MCF 10A (cell line): ENCODE measurements around the gene ADGRD1. TPM values are rescaled to one million over a fixed set of nuclear protein-coding genes. Genes with fewer than 3 reads are reported as not detected.

Experiments used
- BruUV-seq: library from RNA; stranded (reverse); fragments of 400-500 nt; replicated peaks from 2 replicates; lab custom pipeline; 2021; lab: Mats Ljungman, UMichigan
- CTCF ChIA-PET: fragments of 300-600 bp; sonication (Branson Sonifier 250); formaldehyde crosslinking; extraction: SDS; loops from one replicate; lab custom pipeline; 2021; ENCODE audit warnings: antibody characterized with exemption, inconsistent platforms; lab: Yijun Ruan, JAX
- POLR2A ChIA-PET: fragments of 300-600, 350-650 bp; sonication (Branson Sonifier 250); formaldehyde crosslinking; extraction: SDS; loops from one replicate; lab custom pipeline; 2020; ENCODE audit warnings: antibody characterized with exemption, inconsistent platforms; lab: Yijun Ruan, JAX
- DNase-seq: peaks from one replicate; pipeline ENCODE4 v3.0.0-alpha.2; 2018; ENCODE audit not compliant: unreplicated experiment
- H3K27ac Mint-ChIP-seq: one replicate; pipeline ENCODE4 v1.8.0; 2022; ENCODE audit warnings: mild to moderate bottlenecking, low read depth, mixed read lengths; ENCODE audit not compliant: unreplicated experiment
- H3K27me3 Mint-ChIP-seq: one replicate; pipeline ENCODE4 v1.8.0; 2022; ENCODE audit warnings: mixed read lengths; ENCODE audit not compliant: insufficient read depth, unreplicated experiment
- H3K36me3 Mint-ChIP-seq: one replicate; pipeline ENCODE4 v1.8.0; 2022; ENCODE audit warnings: mild to moderate bottlenecking, moderate library complexity, mixed read lengths; ENCODE audit not compliant: insufficient read depth, unreplicated experiment
- H3K4me1 Mint-ChIP-seq: one replicate; pipeline ENCODE4 v1.8.0; 2022; ENCODE audit warnings: mixed read lengths; ENCODE audit not compliant: insufficient read depth, unreplicated experiment
- H3K4me3 Mint-ChIP-seq: one replicate; pipeline ENCODE4 v1.8.0; 2022; ENCODE audit warnings: mild to moderate bottlenecking, moderate library complexity, mixed read lengths; ENCODE audit not compliant: unreplicated experiment
- H3K9me3 Mint-ChIP-seq: one replicate; pipeline ENCODE4 v1.8.0; 2022; ENCODE audit warnings: mixed read lengths; ENCODE audit not compliant: unreplicated experiment
- intact Hi-C: fragments of 100-400 bp; cut with micrococcal nuclease; formaldehyde crosslinking; loops from 2 replicates; pipeline ENCODE4 v1.14.1; 2022
- total RNA-seq: library from RNA; stranded (reverse); gene quantifications from 2 replicates; pipeline ENCODE4 v1.2.3, GENCODE V29; 2022
- TF ChIP-seq, protein P1 (sequence below): fragments of 200-600 bp; IDR thresholded peaks from one replicate; pipeline ENCODE4 v1.8.0; 2022; ENCODE audit warnings: antibody characterized with exemption, mild to moderate bottlenecking; ENCODE audit not compliant: unreplicated experiment

ADGRD1 gene
- total RNA-seq, 1 experiment from 2014 or later, result 0.68 TPM

- POLR2A ChIA-PET, result no interaction called here
- peaks cover 57% of the 10 kb centered on the region for H3K27me3 Mint-ChIP-seq
- H3K36me3 Mint-ChIP-seq, result no peaks in the 10 kb centered on the region
- TF ChIP-seq, protein P1, sequence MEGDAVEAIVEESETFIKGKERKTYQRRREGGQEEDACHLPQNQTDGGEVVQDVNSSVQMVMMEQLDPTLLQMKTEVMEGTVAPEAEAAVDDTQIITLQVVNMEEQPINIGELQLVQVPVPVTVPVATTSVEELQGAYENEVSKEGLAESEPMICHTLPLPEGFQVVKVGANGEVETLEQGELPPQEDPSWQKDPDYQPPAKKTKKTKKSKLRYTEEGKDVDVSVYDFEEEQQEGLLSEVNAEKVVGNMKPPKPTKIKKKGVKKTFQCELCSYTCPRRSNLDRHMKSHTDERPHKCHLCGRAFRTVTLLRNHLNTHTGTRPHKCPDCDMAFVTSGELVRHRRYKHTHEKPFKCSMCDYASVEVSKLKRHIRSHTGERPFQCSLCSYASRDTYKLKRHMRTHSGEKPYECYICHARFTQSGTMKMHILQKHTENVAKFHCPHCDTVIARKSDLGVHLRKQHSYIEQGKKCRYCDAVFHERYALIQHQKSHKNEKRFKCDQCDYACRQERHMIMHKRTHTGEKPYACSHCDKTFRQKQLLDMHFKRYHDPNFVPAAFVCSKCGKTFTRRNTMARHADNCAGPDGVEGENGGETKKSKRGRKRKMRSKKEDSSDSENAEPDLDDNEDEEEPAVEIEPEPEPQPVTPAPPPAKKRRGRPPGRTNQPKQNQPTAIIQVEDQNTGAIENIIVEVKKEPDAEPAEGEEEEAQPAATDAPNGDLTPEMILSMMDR, result no peak
- H3K27ac Mint-ChIP-seq, result no peak overlapping the region
- no TSS peak for BruUV-seq
- intact Hi-C loops, result no loop called here
- no peaks in the 10 kb centered on the region for H3K9me3 Mint-ChIP-seq
- no peaks in the 10 kb centered on the region for H3K4me1 Mint-ChIP-seq
- H3K4me3 Mint-ChIP-seq, result no peak overlapping the region
- CTCF ChIA-PET, result no interaction called here
- DNase-seq, result no peak
Measured at GRCh38 chr12:130981074-130981742, 27.5 kb downstream of the ADGRD1 start.

GRCh38 chr12:130981911-130982310 is 28.2 kb downstream of the ADGRD1 start:
- no peak for DNase-seq
- POLR2A ChIA-PET, result no interaction called here
- CTCF ChIA-PET, result interaction anchor here (0.5 kb wide), 1 partner anchor 639 kb away, joined by 3 read pairs; no protein-coding TSS in a partner anchor
- Mint-ChIP-seq H3K9me3 (no peaks in the 10 kb centered on the region), H3K27me3 (peaks cover 62% of the 10 kb centered on the region), H3K27ac (no peak overlapping the region), H3K36me3 (no peaks in the 10 kb centered on the region), H3K4me1 (no peaks in the 10 kb centered on the region), H3K4me3 (no peak overlapping the region)
- TF ChIP-seq, protein P1, result no peak
- BruUV-seq, result no TSS peak
- intact Hi-C loops, result no loop called here

DNA sequence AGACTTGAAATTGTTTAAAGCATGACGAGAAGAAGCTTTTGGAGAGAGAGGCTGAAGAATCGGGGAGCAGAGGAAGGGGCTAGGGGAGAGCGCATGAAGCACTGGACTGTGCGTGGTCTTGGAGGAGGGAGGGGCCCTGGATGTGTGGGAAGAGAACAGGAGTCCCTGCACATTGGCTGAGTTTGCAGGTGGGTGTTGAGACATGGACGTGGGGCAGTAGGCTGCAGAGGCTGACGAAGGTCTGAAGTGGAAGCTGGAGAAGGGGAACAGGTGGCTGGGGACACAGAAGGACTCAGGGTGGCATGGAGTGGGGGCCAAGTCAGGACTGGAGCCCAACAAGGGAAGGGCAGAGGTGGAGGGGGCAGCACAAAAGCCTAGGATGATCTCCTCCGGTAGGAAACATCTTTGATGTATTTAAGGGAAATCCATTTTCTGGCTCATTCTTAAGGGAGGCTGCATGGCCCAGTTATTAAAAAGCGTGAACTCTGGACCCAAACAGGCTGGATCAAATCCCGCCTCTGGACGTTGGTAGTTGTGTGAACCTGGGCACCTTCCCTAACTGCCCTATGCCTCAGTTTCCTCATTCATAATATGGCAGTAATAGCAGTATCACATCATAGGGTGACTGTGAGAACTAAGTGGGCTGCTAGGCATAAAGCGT is 29.0 kb downstream of the ADGRD1 start:
- H3K4me3 Mint-ChIP-seq, result no peak overlapping the region
- H3K36me3 Mint-ChIP-seq, result no peaks in the 10 kb centered on the region
- H3K9me3 Mint-ChIP-seq, result no peaks in the 10 kb centered on the region
- H3K27ac Mint-ChIP-seq, result peak overlapping the region; percentile 4
- CTCF ChIA-PET, result no interaction called here
- no peaks in the 10 kb centered on the region for H3K4me1 Mint-ChIP-seq
- TF ChIP-seq, protein P1, result no peak
- no TSS peak for BruUV-seq
- peaks cover 70% of the 10 kb centered on the region for H3K27me3 Mint-ChIP-seq
- intact Hi-C loops, result no loop called here
- no peak for DNase-seq
- POLR2A ChIA-PET, result no interaction called here

- POLR2A ChIA-PET, result interaction anchor here (0.6 to 1.0 kb wide), 2 partner anchors 8 to 18 kb away, joined by 3 to 4 read pairs; no protein-coding TSS in a partner anchor
- peaks cover 78% of the 10 kb centered on the region for H3K27me3 Mint-ChIP-seq
- no peak for DNase-seq
- intact Hi-C loops, result no loop called here
- H3K4me3 Mint-ChIP-seq, result no peak overlapping the region
- H3K27ac Mint-ChIP-seq, result no peak overlapping the region
- TF ChIP-seq, protein P1, result no peak
- no TSS peak for BruUV-seq
- CTCF ChIA-PET, result interaction anchor here (0.8 kb wide), 1 partner anchor 19 kb away, joined by 3 read pairs; no protein-coding TSS in a partner anchor
- H3K9me3 Mint-ChIP-seq, result no peaks in the 10 kb centered on the region
- no peaks in the 10 kb centered on the region for H3K4me1 Mint-ChIP-seq
- no peaks in the 10 kb centered on the region for H3K36me3 Mint-ChIP-seq
Measured at GRCh38 chr12:130983328-130984017, 29.8 kb downstream of the ADGRD1 start.
